Parathyroid adenoma (tissue), 2 donors: ENCODE data around the gene COG3.

Experiments used
- H2AFZ ChIP-seq: fragments of 300-600 bp; sonication (generic); one replicate; pipeline ENCODE4 v1.7.0; 2017; ENCODE audit warnings: antibody characterized with exemption, mild to moderate bottlenecking
- H3K27ac ChIP-seq: fragments of 300-600 bp; sonication (generic); one replicate; pipeline ENCODE4 v1.7.0; 2017
- H3K27me3 ChIP-seq: fragments of 300-600 bp; sonication (generic); one replicate; pipeline ENCODE4 v1.7.0; 2017; ENCODE audit warnings: low read length; ENCODE audit not compliant: control insufficient read depth, insufficient read depth
- H3K36me3 ChIP-seq: fragments of 300-600 bp; sonication (generic); one replicate; pipeline ENCODE4 v1.7.0; 2017; ENCODE audit warnings: low read length; ENCODE audit not compliant: control insufficient read depth, insufficient read depth
- H3K4me1 ChIP-seq: fragments of 300-600 bp; sonication (generic); one replicate; pipeline ENCODE4 v1.7.0; 2017; ENCODE audit warnings: control low read depth
- H3K4me2 ChIP-seq: fragments of 300-600 bp; sonication (generic); one replicate; pipeline ENCODE4 v1.7.0; 2017; ENCODE audit warnings: low read length
- H3K4me3 ChIP-seq: fragments of 300-600 bp; sonication (generic); one replicate; pipeline ENCODE4 v1.7.0; 2017; ENCODE audit warnings: low read depth, low read length
- H3K79me2 ChIP-seq: fragments of 300-600 bp; sonication (generic); one replicate; pipeline ENCODE4 v1.7.0; 2017; ENCODE audit warnings: control low read depth
- H3K9ac ChIP-seq: fragments of 300-600 bp; sonication (generic); one replicate; pipeline ENCODE4 v1.7.0; 2017; ENCODE audit warnings: mild to moderate bottlenecking
- H3K9me3 ChIP-seq: fragments of 300-600 bp; sonication (generic); one replicate; pipeline ENCODE4 v1.7.0; 2017; ENCODE audit warnings: low read length; ENCODE audit not compliant: control insufficient read depth
- TF ChIP-seq, protein P1 (sequence below): fragments of 300-600 bp; sonication (generic); IDR thresholded peaks from one replicate; pipeline ENCODE4 v1.7.0; 2017; ENCODE audit warnings: antibody characterized with exemption, mild to moderate bottlenecking
- donor health status: primary hyperparathyroidism.

COG3 gene

DNA sequence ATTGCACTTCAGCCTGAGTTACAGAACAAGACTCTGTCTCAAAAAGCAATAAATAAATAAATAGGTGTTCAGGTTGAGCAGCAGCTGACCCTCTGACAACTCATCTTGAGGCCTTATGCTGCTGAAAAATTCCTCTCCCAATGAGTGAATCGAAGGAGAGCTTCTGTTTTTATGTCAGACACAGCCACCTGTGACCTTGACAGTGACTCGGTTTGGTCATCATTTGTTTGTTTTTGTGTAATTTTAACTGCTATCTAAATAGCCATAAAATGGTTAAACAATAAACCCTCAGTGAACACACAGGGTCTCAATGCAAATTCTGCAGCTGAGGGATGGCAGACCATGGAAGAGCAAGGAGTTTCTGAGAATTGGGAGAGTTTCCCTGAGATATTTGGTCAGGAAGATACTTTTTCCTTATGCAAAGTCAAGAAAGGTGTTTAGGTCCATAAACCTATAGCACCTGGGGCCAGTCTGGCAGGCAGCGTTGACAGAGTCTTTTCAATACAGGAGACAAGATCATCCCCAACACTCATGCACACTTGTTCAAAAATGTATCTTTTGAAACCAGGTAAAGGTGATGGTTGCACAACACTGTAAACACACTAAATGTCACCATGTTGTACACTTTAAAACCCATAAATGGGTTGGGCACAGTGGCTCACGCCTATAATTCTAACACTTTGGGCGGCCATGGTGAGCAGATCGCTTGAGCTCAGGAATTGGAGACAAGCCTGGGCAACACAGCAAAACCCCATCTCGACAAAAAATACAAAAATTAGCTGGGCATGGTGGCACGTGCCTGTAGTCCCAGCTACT is 30.0 kb upstream of the COG3 start:
- no peak overlapping the region for H3K27ac ChIP-seq

DNA sequence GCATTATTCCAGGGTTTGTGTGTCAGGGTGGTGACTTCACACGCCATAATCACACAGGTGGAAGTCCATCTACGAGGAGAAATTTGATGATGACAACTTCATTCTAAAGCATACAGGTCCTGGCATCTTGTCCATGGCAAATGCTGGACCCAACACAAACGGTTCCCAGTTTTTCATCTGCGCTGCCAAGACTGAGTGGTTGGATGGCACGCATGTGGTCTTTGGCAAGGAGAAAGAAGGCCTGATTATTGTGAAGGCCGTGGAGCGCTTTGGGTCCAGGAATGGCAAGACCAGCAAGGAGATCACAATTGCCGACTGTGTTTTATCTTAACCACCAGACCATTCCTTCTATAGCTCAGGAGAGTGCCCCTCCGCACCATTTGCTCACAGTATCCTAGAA is 28.4 kb upstream of the COG3 start:
- Histone ChIP-seq H3K9ac (no peak overlapping the region), H3K27ac (no peak overlapping the region), H3K9me3 (no peaks in the 10 kb centered on the region), H3K27me3 (no peaks in the 10 kb centered on the region), H3K4me3 (no peak overlapping the region), H3K36me3 (no peaks in the 10 kb centered on the region), H3K4me1 (peaks cover 2% of the 10 kb centered on the region), H3K4me2 (no peak overlapping the region), H2AFZ (no peak overlapping the region), H3K79me2 (no peaks in the 10 kb centered on the region)
- TF ChIP-seq, protein P1, sequence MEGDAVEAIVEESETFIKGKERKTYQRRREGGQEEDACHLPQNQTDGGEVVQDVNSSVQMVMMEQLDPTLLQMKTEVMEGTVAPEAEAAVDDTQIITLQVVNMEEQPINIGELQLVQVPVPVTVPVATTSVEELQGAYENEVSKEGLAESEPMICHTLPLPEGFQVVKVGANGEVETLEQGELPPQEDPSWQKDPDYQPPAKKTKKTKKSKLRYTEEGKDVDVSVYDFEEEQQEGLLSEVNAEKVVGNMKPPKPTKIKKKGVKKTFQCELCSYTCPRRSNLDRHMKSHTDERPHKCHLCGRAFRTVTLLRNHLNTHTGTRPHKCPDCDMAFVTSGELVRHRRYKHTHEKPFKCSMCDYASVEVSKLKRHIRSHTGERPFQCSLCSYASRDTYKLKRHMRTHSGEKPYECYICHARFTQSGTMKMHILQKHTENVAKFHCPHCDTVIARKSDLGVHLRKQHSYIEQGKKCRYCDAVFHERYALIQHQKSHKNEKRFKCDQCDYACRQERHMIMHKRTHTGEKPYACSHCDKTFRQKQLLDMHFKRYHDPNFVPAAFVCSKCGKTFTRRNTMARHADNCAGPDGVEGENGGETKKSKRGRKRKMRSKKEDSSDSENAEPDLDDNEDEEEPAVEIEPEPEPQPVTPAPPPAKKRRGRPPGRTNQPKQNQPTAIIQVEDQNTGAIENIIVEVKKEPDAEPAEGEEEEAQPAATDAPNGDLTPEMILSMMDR = no peak

More for the DNA sequence above, 30.0 kb upstream of the COG3 start:
- Histone ChIP-seq H2AFZ (no peak overlapping the region), H3K9me3 (no peaks in the 10 kb centered on the region), H3K4me2 (no peak overlapping the region), H3K79me2 (no peaks in the 10 kb centered on the region), H3K9ac (no peak overlapping the region), H3K4me3 (no peak overlapping the region), H3K4me1 (no peaks in the 10 kb centered on the region), H3K27me3 (no peaks in the 10 kb centered on the region), H3K36me3 (no peaks in the 10 kb centered on the region)
- TF ChIP-seq, protein P1 = no peak

DNA sequence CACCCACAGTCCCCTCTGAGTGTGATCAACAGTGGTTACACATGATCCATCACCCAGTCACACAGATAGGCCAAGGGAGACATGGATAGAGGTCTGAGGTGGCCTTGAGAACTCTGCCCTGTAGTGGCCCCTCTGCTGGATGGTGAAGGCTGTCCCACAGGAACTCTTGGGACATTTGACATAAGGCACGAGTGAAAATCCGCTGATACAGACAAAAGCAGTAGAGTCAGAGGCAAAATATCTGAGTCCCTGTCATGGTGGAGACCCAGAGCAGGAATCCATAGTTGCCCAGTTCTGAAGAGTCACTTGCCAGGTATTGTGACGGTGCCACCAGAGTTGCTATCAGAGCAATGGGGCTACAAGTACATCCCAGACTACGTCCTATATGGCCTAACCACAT is 27.8 kb upstream of the COG3 start:
- no peak overlapping the region for H3K4me3 ChIP-seq
- TF ChIP-seq, protein P1 = no peak
- no peak overlapping the region for H3K4me2 ChIP-seq
- H3K36me3 ChIP-seq = no peaks in the 10 kb centered on the region
- no peaks in the 10 kb centered on the region for H3K9me3 ChIP-seq
- no peaks in the 10 kb centered on the region for H3K79me2 ChIP-seq
- no peak overlapping the region for H2AFZ ChIP-seq
- no peak overlapping the region for H3K27ac ChIP-seq
- no peaks in the 10 kb centered on the region for H3K27me3 ChIP-seq
- no peak overlapping the region for H3K9ac ChIP-seq
- peaks cover 5% of the 10 kb centered on the region for H3K4me1 ChIP-seq

DNA sequence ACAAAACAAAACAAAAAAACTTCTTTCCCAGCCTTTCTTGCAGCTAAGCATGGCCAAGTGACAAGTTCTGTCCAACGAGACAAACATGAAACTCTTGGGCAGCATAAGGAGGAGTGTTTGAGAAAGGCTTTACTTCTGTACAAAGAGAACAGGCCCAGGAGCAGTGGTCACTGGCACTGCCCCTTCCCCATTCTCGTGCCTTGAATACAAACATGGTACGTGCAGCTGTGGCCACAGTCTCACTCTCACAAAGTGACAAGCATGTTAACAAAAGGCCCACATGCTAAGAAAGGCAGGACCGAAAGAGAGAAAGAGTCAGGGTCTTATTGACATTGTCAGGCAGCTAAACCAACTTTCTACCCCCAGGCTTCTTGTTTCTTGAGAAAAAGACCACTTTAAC is 26.8 kb upstream of the COG3 start:
- H3K79me2 ChIP-seq = no peaks in the 10 kb centered on the region
- H3K9ac ChIP-seq = no peak overlapping the region
- H3K4me1 ChIP-seq = peaks cover 5% of the 10 kb centered on the region
- TF ChIP-seq, protein P1 = no peak
- no peak overlapping the region for H3K4me3 ChIP-seq
- no peak overlapping the region for H3K4me2 ChIP-seq
- no peak overlapping the region for H2AFZ ChIP-seq
- H3K36me3 ChIP-seq = no peaks in the 10 kb centered on the region
- H3K9me3 ChIP-seq = no peaks in the 10 kb centered on the region
- no peaks in the 10 kb centered on the region for H3K27me3 ChIP-seq
- H3K27ac ChIP-seq = no peak overlapping the region

DNA sequence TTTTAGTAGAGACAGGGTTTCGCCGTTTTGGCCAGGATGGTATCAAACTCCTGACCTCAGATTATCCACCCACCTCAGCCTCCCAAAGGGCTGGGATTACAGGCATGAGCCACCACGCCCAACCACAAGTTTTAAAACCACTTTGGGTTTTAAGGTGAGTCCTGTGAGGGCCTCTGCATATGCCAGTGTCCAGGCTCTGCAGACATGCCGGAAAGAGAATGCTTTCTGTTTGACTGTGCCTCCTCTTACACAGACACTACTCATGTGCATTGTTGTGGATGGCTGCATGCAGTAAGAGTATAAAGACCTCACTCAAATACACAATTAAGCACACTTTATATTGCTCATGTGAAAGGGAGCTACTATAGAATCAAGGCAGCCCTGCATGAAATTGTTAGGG is 25.7 kb upstream of the COG3 start:
- no peak overlapping the region for H3K4me3 ChIP-seq
- H3K27ac ChIP-seq = no peak overlapping the region
- no peaks in the 10 kb centered on the region for H3K36me3 ChIP-seq
- peaks cover 5% of the 10 kb centered on the region for H3K4me1 ChIP-seq
- H3K4me2 ChIP-seq = no peak overlapping the region
- H2AFZ ChIP-seq = no peak overlapping the region
- TF ChIP-seq, protein P1 = no peak
- no peaks in the 10 kb centered on the region for H3K9me3 ChIP-seq
- H3K9ac ChIP-seq = no peak overlapping the region
- no peaks in the 10 kb centered on the region for H3K27me3 ChIP-seq
- H3K79me2 ChIP-seq = no peaks in the 10 kb centered on the region
